ENCODE data around the gene LMBRD2. TPM values are rescaled to one million over a fixed set of nuclear protein-coding genes. Genes with fewer than 3 reads are reported as not detected.
A peak's percentile ranks its signal among the peaks of the same experiment; 100 is the strongest.

The LMBRD2 gene
- total RNA-seq, 1 donor = 13.8 TPM

GRCh38 chr5:36153298-36153677, 1.6 kb upstream of the LMBRD2 start:
- Histone ChIP-seq H3K79me2 (ENCODE audit: insufficient read depth, low read length) (peaks cover 77% of the 10 kb centered on the region), H4K20me1 (ENCODE audit: insufficient read depth, low read length) (peaks cover 6% of the 10 kb centered on the region)

GRCh38 chr5:36152324-36153297, 924 bp upstream of the LMBRD2 start:
- Histone ChIP-seq H3K4me1 (ENCODE audit: insufficient read depth, low read length) (peaks cover 27% of the 10 kb centered on the region), H3K27ac (ENCODE audit: low read depth, low read length) (peak overlapping the region; percentile 70), H4K20me1 (ENCODE audit: insufficient read depth, low read length) (peaks cover 6% of the 10 kb centered on the region), H3K79me2 (ENCODE audit: insufficient read depth, low read length) (peaks cover 70% of the 10 kb centered on the region), H3K4me3 (ENCODE audit: insufficient read depth, low read length) (peak overlapping the region; percentile 91), H3K9me3 (ENCODE audit: low read depth, low read length) (no peaks in the 10 kb centered on the region), H2AFZ (ENCODE audit: low read length) (peak overlapping the region; percentile 98), H3K27me3 (ENCODE audit: insufficient read depth, low read length) (no peaks in the 10 kb centered on the region), H3K4me2 (ENCODE audit: insufficient read depth, low read length) (peak overlapping the region; percentile 95), H3K36me3 (ENCODE audit: insufficient read depth, low read length) (peaks cover 17% of the 10 kb centered on the region)
- DNase-seq (ENCODE audit: insufficient read length, low spot score, missing footprints) = peak; percentile 67
- TF ChIP-seq CTCF (IDR thresholded peaks at IDR 0.05; ENCODE audit: extremely low read depth, low read depth, low read length) = no peak

More at GRCh38 chr5:36153298-36153677, 1.6 kb upstream of the LMBRD2 start:
- no peak for DNase-seq (ENCODE audit: insufficient read length, low spot score, missing footprints)
- peaks cover 29% of the 10 kb centered on the region for H3K4me1 ChIP-seq (ENCODE audit: insufficient read depth, low read length)
- TF ChIP-seq CTCF (IDR thresholded peaks at IDR 0.05; ENCODE audit: extremely low read depth, low read depth, low read length) = no peak
- H3K36me3 ChIP-seq (ENCODE audit: insufficient read depth, low read length) = peaks cover 23% of the 10 kb centered on the region
- peak overlapping the region; percentile 95 for H3K4me2 ChIP-seq (ENCODE audit: insufficient read depth, low read length)
- peak overlapping the region; percentile 7 for H3K27ac ChIP-seq (ENCODE audit: low read depth, low read length)
- peak overlapping the region; percentile 91 for H3K4me3 ChIP-seq (ENCODE audit: insufficient read depth, low read length)
- H3K9me3 ChIP-seq (ENCODE audit: low read depth, low read length) = no peaks in the 10 kb centered on the region
- H3K27me3 ChIP-seq (ENCODE audit: insufficient read depth, low read length) = no peaks in the 10 kb centered on the region
- H2AFZ ChIP-seq (ENCODE audit: low read length) = no peak overlapping the region

GRCh38 chr5:36150676-36151433, 832 bp downstream of the LMBRD2 start:
- Histone ChIP-seq H3K9me3 (ENCODE audit: low read depth, low read length) (no peaks in the 10 kb centered on the region), H3K27me3 (ENCODE audit: insufficient read depth, low read length) (no peaks in the 10 kb centered on the region), H3K36me3 (ENCODE audit: insufficient read depth, low read length) (peaks cover 17% of the 10 kb centered on the region), H4K20me1 (ENCODE audit: insufficient read depth, low read length) (no peaks in the 10 kb centered on the region), H3K4me2 (ENCODE audit: insufficient read depth, low read length) (peak overlapping the region; percentile 87), H3K27ac (ENCODE audit: low read depth, low read length) (peak overlapping the region; percentile 52), H3K4me1 (ENCODE audit: insufficient read depth, low read length) (peaks cover 24% of the 10 kb centered on the region), H3K4me3 (ENCODE audit: insufficient read depth, low read length) (peak overlapping the region; percentile 91), H3K79me2 (ENCODE audit: insufficient read depth, low read length) (peaks cover 71% of the 10 kb centered on the region), H2AFZ (ENCODE audit: low read length) (peak overlapping the region; percentile 95)
- peak; percentile 63 for DNase-seq (ENCODE audit: insufficient read length, low spot score, missing footprints)
- TF ChIP-seq CTCF (IDR thresholded peaks at IDR 0.05; ENCODE audit: extremely low read depth, low read depth, low read length) = no peak

All from osteoblast (primary cell).